Transverse colon (tissue), 4 donors: ENCODE data around the gene LCMT1. TPM values are rescaled to one million over a fixed set of nuclear protein-coding genes. Genes with fewer than 3 reads are reported as not detected.

Experiments used
- DNase-seq: peaks from one replicate; pipeline ENCODE4 v3.0.0-alpha.2; 2019
- H3K27ac ChIP-seq, 4 donors: fragments of 200-600 bp; sonication (generic); 2 replicates each; pipeline ENCODE4 v1.5.1; 2016 to 2018; ENCODE audit warnings: inconsistent platforms in 4 of 4
- H3K27me3 ChIP-seq: fragments of 200-600 bp; sonication (generic); 2 replicates; pipeline ENCODE4 v1.5.1; 2017; ENCODE audit warnings: inconsistent platforms
- H3K36me3 ChIP-seq, 4 donors: fragments of 200-600 bp; sonication (generic); 2 replicates each; pipeline ENCODE4 v1.5.1; 2017 to 2019; ENCODE audit warnings: inconsistent platforms in 4 of 4
- H3K4me1 ChIP-seq, 4 donors: fragments of 200-600 bp; sonication (generic); 2 replicates each; pipeline ENCODE4 v1.5.1; 2017 to 2020; ENCODE audit warnings: inconsistent platforms in 4 of 4
- H3K4me3 ChIP-seq, 4 donors: fragments of 200-600 bp; sonication (generic); 1 replicate in 1 of 4; 2 replicates in 3 of 4; pipeline versions ENCODE4 v1.5.1 to v1.6.1; 2017 to 2019; ENCODE audit warnings: inconsistent platforms in 4 of 4
- H3K9me3 ChIP-seq, 2 donors: fragments of 200-600 bp; sonication (generic); 2 replicates each; pipeline ENCODE4 v1.5.1; 2017 to 2019; ENCODE audit warnings: inconsistent platforms in 2 of 2
- EP300 ChIP-seq: sonication (generic); formaldehyde crosslinking; IDR thresholded peaks from one replicate; pipeline ENCODE4 v1.6.1; 2017; ENCODE audit warnings: antibody characterized with exemption, low read depth
- POLR2A ChIP-seq: fragments of 450-650 bp; IDR thresholded peaks from one replicate; pipeline ENCODE4 v1.6.1; 2016; ENCODE audit warnings: antibody characterized with exemption, mild to moderate bottlenecking, moderate library complexity
- POLR2AphosphoS5 ChIP-seq, 3 donors: sonication (generic); formaldehyde crosslinking; IDR thresholded peaks; one replicate each; pipeline ENCODE4 v1.6.1; 2016; ENCODE audit warnings: antibody characterized with exemption in 3 of 3
- WGBS, 2 donors: methylation state at CpG; one replicate each; pipeline ENCODE4 v1.1.5; 2018; ENCODE audit warnings: low coverage in 1 of 2; 5-methylcytosine and 5-hydroxymethylcytosine counted together
- in situ Hi-C, 4 donors: fragments of 200-750 bp; cut with MboI; loops; one replicate each; pipeline versions ENCODE4 v1.15.0 to v1.15.1; 2017; ENCODE audit warnings: low sequenced_read_pairs in 3 of 4, low pct_ligation_motif_present in 1 of 4, low pct_unique_long_range_greater_than_20kb in 1 of 4
- intact Hi-C: fragments of 100-400 bp; cut with DNase I; formaldehyde crosslinking; loops from one replicate; pipeline ENCODE4 v1.15.1; 2023; ENCODE audit warnings: low total_unique reads
- total RNA-seq, 4 donors: library from RNA; depleted of rRNA; stranded (reverse); fragments of >200 nt; gene quantifications; one replicate each; pipeline ENCODE4 v1.1.0, GENCODE V29; 2016
- TF ChIP-seq, protein P1 (sequence below), 5 experiments: fragments of 200-600 bp in 3 of 5; fragments of 450-650 bp in 2 of 5; sonication (generic) in 3 of 5; IDR thresholded peaks; 1 replicate in 2 of 5; 2 replicates in 3 of 5; pipeline ENCODE4 v1.5.1; 2016 to 2017; ENCODE audit warnings: antibody characterized with exemption in 5 of 5, inconsistent platforms in 3 of 5, mild to moderate bottlenecking in 2 of 5, moderate library complexity in 1 of 5

Gene LCMT1
- total RNA-seq, 4 donors from 2014 or later: 23.5 to 53.7 (median 43.6) TPM

DNA sequence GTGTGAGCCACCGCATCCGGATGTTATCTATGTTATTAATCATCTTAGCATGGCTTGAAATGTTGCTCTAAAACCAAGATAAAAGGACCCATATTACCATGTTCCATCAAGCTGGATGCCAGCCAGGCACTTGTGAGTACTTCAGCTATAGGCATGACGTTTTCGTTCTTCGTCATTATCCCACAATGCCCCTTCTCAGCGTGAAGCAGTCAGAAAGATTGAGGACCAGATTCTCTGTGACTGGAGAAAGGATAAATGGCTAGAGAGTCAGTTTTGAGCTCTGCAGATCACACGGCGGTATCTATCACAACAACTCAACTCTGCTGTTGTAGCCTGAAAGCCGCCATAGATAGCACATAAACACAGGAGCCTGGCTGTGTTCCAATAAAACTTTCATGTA, 29.8 kb upstream of the LCMT1 start:
- no peak overlapping the region for H3K4me3 ChIP-seq
- H3K27me3 ChIP-seq: no peaks in the 10 kb centered on the region
- no peak for DNase-seq
- H3K27ac ChIP-seq: no peak overlapping the region
- H3K9me3 ChIP-seq: no peaks in the 10 kb centered on the region
- TF ChIP-seq EP300 (no peak), POLR2A (no peak), POLR2AphosphoS5 (IDR thresholded peaks at IDR 0.05) (no peak)
- TF ChIP-seq, protein P1, sequence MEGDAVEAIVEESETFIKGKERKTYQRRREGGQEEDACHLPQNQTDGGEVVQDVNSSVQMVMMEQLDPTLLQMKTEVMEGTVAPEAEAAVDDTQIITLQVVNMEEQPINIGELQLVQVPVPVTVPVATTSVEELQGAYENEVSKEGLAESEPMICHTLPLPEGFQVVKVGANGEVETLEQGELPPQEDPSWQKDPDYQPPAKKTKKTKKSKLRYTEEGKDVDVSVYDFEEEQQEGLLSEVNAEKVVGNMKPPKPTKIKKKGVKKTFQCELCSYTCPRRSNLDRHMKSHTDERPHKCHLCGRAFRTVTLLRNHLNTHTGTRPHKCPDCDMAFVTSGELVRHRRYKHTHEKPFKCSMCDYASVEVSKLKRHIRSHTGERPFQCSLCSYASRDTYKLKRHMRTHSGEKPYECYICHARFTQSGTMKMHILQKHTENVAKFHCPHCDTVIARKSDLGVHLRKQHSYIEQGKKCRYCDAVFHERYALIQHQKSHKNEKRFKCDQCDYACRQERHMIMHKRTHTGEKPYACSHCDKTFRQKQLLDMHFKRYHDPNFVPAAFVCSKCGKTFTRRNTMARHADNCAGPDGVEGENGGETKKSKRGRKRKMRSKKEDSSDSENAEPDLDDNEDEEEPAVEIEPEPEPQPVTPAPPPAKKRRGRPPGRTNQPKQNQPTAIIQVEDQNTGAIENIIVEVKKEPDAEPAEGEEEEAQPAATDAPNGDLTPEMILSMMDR (IDR thresholded peaks at IDR 0.05): no peak
- intact Hi-C loops (no loop called here), in situ Hi-C loops (no loop called here)
- H3K36me3 ChIP-seq: no peaks in the 10 kb centered on the region
- no peaks in the 10 kb centered on the region for H3K4me1 ChIP-seq
- 93 to 100% methylated on average over 7 to 9 of the region's 9 CpGs for WGBS, 2 donors

DNA sequence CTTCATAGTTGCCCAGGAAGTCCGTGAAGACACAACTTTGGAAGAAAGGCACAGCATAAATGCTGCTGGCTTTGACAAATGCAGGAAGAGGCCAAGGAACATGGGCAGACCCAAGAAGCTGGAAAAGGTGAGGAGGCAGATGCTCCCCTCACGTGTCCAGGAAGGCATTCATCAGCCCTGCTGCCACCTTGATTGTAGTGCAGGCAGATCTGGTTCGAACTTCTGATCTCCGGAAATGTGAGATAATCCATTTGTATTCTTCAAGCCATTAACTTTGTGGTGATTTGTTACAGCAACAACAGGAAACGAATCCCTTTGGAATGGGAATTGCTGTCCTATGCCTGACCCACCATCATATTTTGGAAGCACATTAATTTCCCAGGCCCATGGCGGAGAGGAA, 28.5 kb upstream of the LCMT1 start:
- Histone ChIP-seq H3K9me3 (no peaks in the 10 kb centered on the region), H3K27ac (no peak overlapping the region), H3K27me3 (no peaks in the 10 kb centered on the region), H3K4me1 (no peaks in the 10 kb centered on the region), H3K36me3 (no peaks in the 10 kb centered on the region), H3K4me3 (no peak overlapping the region)
- WGBS, 2 donors: 86 to 88% methylated on average over 5 to 6 of the region's 6 CpGs
- DNase-seq: no peak
- no peak for TF ChIP-seq EP300
- TF ChIP-seq, protein P1 (IDR thresholded peaks at IDR 0.05): no peak
- TF ChIP-seq POLR2AphosphoS5 (IDR thresholded peaks at IDR 0.05): no peak
- no peak for TF ChIP-seq POLR2A
- in situ Hi-C loops: no loop called here
- intact Hi-C loops: no loop called here

DNA sequence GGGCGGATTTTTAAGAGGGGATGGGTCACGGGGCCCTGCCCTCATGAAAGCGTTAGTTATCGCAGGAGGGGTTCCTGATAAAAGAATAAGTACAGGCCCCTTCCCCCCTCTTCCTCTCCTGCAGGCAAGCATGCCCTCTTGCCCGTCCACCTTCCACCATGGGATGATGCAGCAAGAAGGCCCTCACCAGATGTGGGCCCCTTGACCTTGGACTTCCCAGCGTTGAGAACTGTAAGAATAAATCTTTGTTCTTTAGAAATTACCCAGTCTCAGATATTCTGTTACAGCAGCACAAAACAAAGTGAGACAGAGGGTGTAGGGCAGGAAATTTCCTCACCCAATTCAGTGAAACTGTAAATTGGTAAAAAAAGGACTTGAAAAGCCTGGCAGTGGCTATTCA, 27.8 kb upstream of the LCMT1 start:
- Histone ChIP-seq H3K9me3 (no peaks in the 10 kb centered on the region), H3K27ac (no peak overlapping the region), H3K27me3 (no peaks in the 10 kb centered on the region), H3K4me3 (no peak overlapping the region), H3K36me3 (no peaks in the 10 kb centered on the region), H3K4me1 (peaks cover 0 to 1% (median 0%) of the 10 kb centered on the region in 4 donors)
- in situ Hi-C loops (no loop called here), intact Hi-C loops (no loop called here)
- TF ChIP-seq POLR2A (no peak), EP300 (no peak), POLR2AphosphoS5 (IDR thresholded peaks at IDR 0.05) (no peak)
- TF ChIP-seq, protein P1 (IDR thresholded peaks at IDR 0.05): no peak
- no peak for DNase-seq
- WGBS, 2 donors: 89% methylated on average over 6 of the region's 6 CpGs; no CpG with 5 or more reads in 1 of the 2 donors

DNA sequence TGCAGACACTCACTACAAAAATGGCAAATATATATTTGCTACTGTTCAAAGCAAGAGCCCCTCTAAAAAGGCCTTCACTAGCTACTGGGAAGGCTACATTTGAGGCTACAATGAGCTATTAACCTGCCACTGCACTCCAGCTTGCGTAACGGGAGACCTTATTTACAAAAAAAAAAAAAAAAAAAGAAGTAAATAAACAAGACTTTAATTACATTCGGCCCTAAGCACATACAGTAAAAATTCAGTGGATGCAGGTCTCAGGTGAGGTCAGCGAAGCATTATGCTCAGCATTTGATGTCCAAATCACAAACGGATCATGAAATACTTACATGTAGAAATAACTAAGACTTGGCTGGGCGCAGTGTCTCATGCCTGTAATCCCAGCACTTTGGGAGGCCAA, 26.7 kb upstream of the LCMT1 start:
- Histone ChIP-seq H3K27me3 (no peaks in the 10 kb centered on the region), H3K9me3 (no peaks in the 10 kb centered on the region), H3K4me1 (peaks cover 0 to 8% (median 5%) of the 10 kb centered on the region in 4 donors), H3K36me3 (no peaks in the 10 kb centered on the region), H3K27ac (no peak overlapping the region), H3K4me3 (no peak overlapping the region)
- in situ Hi-C loops: no loop called here
- DNase-seq: no peak
- intact Hi-C loops: no loop called here
- 67 to 70% methylated on average over 4 to 6 of the region's 6 CpGs for WGBS, 2 donors
- TF ChIP-seq EP300: no peak
- TF ChIP-seq POLR2A: no peak
- no peak for TF ChIP-seq POLR2AphosphoS5 (IDR thresholded peaks at IDR 0.05)
- TF ChIP-seq, protein P1 (IDR thresholded peaks at IDR 0.05): no peak
